SK-N-SH treated with all-trans-retinoic acid at 6 μM for 48 hours (cell line): ENCODE results near the gene HEXIM1.

Source experiments
- ATAC-seq: fragments of 200-7000 bp; cut with Tn5 transposase; 3 replicates; pipeline ENCODE4 v1.9.1; 2020; ENCODE audit warnings: mild to moderate bottlenecking, moderate library complexity
- ARNTL ChIP-seq: fragments of 450-650 bp; formaldehyde crosslinking; IDR thresholded peaks from 2 replicates; pipeline ENCODE4 v1.5.0; 2020; ENCODE audit warnings: low read depth, mild to moderate bottlenecking, moderate library complexity, borderline replicate concordance
- BACH2 ChIP-seq: fragments of 250-450 bp; sonication (Bioruptor Pico); IDR thresholded peaks from 2 replicates; pipeline ENCODE4 v1.9.0; 2021; ENCODE audit warnings: mild to moderate bottlenecking, borderline replicate concordance
- CSDC2 ChIP-seq: fragments of 250-450 bp; sonication (Bioruptor Pico); IDR thresholded peaks from 2 replicates; pipeline ENCODE4 v1.5.0; 2020; ENCODE audit warnings: mild to moderate bottlenecking, moderate library complexity
- ESRRG ChIP-seq: fragments of 250-450 bp; sonication (Bioruptor Pico); IDR thresholded peaks from 2 replicates; pipeline ENCODE4 v1.6.1; 2021; ENCODE audit warnings: mild to moderate bottlenecking
- GLIS3 ChIP-seq: fragments of 250-450 bp; sonication (Bioruptor Pico); IDR thresholded peaks from 2 replicates; pipeline ENCODE4 v1.5.0; 2020; ENCODE audit warnings: mild to moderate bottlenecking, moderate library complexity
- ISL1 ChIP-seq: fragments of 250-450 bp; sonication (Bioruptor Pico); IDR thresholded peaks from 2 replicates; pipeline ENCODE4 v2.1.2; 2022; ENCODE audit warnings: mild to moderate bottlenecking, moderate library complexity
- OSR1 ChIP-seq: fragments of 250-450 bp; sonication (Bioruptor Pico); IDR thresholded peaks from 2 replicates; pipeline ENCODE4 v1.8.0; 2022; ENCODE audit warnings: moderate library complexity, mild to moderate bottlenecking, inconsistent platforms
- PPARA ChIP-seq: fragments of 250-450 bp; sonication (Bioruptor Pico); IDR thresholded peaks from 2 replicates; pipeline ENCODE4 v1.5.0; 2020; ENCODE audit warnings: mild to moderate bottlenecking, borderline replicate concordance
- RARB ChIP-seq: fragments of 250-450 bp; sonication (Bioruptor Pico); IDR thresholded peaks from 2 replicates; pipeline ENCODE4 v1.8.0; 2021; ENCODE audit warnings: mild to moderate bottlenecking, moderate library complexity
- SNAI2 ChIP-seq: fragments of 250-450 bp; sonication (Bioruptor Pico); IDR thresholded peaks from 2 replicates; pipeline ENCODE4 v1.5.0; 2020; ENCODE audit warnings: mild to moderate bottlenecking, moderate library complexity
- TCF4 ChIP-seq: fragments of 250-450 bp; sonication (Bioruptor Pico); IDR thresholded peaks from 2 replicates; pipeline ENCODE4 v1.8.0; 2021; ENCODE audit warnings: mild to moderate bottlenecking, moderate library complexity, borderline replicate concordance
- TOX ChIP-seq: fragments of 250-450 bp; sonication (Bioruptor Pico); IDR thresholded peaks from 2 replicates; pipeline ENCODE4 v1.8.0; 2021; ENCODE audit warnings: mild to moderate bottlenecking, moderate library complexity, borderline replicate concordance
- ZC3H10 ChIP-seq: fragments of 250-450 bp; sonication (Bioruptor Pico); IDR thresholded peaks from 2 replicates; pipeline ENCODE4 v1.5.1; 2021; ENCODE audit warnings: mild to moderate bottlenecking, moderate library complexity
- ZFP3 ChIP-seq: fragments of 250-450 bp; sonication (Bioruptor Pico); IDR thresholded peaks from 2 replicates; pipeline ENCODE4 v1.5.0; 2020; ENCODE audit warnings: mild to moderate bottlenecking, moderate library complexity
- ZFP30 ChIP-seq: fragments of 450-650 bp; formaldehyde crosslinking; IDR thresholded peaks from 2 replicates; pipeline ENCODE4 v1.5.0; 2022; ENCODE audit warnings: mild to moderate bottlenecking, moderate library complexity
- TF ChIP-seq, protein P1 (sequence below): fragments of 250-450 bp; sonication (Bioruptor Pico); IDR thresholded peaks from 2 replicates; pipeline ENCODE4 v1.8.0; 2020; ENCODE audit warnings: mild to moderate bottlenecking, moderate library complexity, borderline replicate concordance
- TF ChIP-seq, protein P2 (sequence below): fragments of 250-450 bp; sonication (Bioruptor Pico); IDR thresholded peaks from 2 replicates; pipeline ENCODE4 v1.5.1; 2020; ENCODE audit warnings: low read depth, mild to moderate bottlenecking, moderate library complexity
- TF ChIP-seq, protein P3 (sequence below): fragments of 250-450 bp; sonication (Bioruptor Pico); IDR thresholded peaks from 2 replicates; pipeline ENCODE4 v1.5.0; 2020; ENCODE audit warnings: mild to moderate bottlenecking, moderate library complexity
- TF ChIP-seq, protein P4 (sequence below): fragments of 250-450 bp; sonication (Bioruptor Pico); IDR thresholded peaks from 2 replicates; pipeline ENCODE4 v1.8.0; 2021; ENCODE audit warnings: low read depth, mild to moderate bottlenecking, moderate library complexity, borderline replicate concordance
- TF ChIP-seq, protein P5 (sequence below): fragments of 250-450 bp; sonication (Bioruptor Pico); IDR thresholded peaks from 2 replicates; pipeline ENCODE4 v1.5.1; 2021; ENCODE audit warnings: mild to moderate bottlenecking, moderate library complexity

HEXIM1 gene

DNA sequence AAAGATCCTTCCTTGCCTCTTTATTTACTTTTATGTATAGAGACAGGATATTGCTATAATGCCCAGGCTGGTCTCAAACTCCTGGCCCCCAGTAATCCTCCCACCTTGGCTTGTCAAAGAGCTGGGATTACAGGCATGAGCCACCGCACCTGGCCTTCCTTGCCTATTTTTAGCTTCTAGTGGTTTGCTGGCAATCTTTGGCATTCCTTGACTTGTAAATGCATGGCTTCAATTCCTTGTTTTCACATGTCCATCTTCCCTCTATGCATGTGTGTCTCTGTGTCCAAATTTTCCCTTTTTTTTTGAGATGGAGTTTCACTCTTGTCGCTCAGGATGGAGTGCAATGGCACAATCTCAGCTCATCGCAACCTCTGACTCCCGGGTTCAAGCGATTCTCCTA, 35.9 kb downstream of the HEXIM1 start:
- TF ChIP-seq ZC3H10 (CRISPR knock-in tag) (no peak), TCF4 (CRISPR knock-in tag) (no peak), ZFP3 (CRISPR knock-in tag) (no peak), TOX (no peak), GLIS3 (no peak), BACH2 (CRISPR knock-in tag) (no peak), ESRRG (no peak), SNAI2 (no peak), ISL1 (CRISPR knock-in tag) (no peak), ARNTL (CRISPR knock-in tag) (no peak), PPARA (CRISPR knock-in tag) (no peak), CSDC2 (CRISPR knock-in tag) (no peak), OSR1 (CRISPR knock-in tag) (no peak), ZFP30 (no peak), RARB (CRISPR knock-in tag) (no peak)
- TF ChIP-seq, protein P1, sequence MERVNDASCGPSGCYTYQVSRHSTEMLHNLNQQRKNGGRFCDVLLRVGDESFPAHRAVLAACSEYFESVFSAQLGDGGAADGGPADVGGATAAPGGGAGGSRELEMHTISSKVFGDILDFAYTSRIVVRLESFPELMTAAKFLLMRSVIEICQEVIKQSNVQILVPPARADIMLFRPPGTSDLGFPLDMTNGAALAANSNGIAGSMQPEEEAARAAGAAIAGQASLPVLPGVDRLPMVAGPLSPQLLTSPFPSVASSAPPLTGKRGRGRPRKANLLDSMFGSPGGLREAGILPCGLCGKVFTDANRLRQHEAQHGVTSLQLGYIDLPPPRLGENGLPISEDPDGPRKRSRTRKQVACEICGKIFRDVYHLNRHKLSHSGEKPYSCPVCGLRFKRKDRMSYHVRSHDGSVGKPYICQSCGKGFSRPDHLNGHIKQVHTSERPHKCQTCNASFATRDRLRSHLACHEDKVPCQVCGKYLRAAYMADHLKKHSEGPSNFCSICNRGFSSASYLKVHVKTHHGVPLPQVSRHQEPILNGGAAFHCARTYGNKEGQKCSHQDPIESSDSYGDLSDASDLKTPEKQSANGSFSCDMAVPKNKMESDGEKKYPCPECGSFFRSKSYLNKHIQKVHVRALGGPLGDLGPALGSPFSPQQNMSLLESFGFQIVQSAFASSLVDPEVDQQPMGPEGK (CRISPR knock-in tag), result no peak
- TF ChIP-seq, protein P2, sequence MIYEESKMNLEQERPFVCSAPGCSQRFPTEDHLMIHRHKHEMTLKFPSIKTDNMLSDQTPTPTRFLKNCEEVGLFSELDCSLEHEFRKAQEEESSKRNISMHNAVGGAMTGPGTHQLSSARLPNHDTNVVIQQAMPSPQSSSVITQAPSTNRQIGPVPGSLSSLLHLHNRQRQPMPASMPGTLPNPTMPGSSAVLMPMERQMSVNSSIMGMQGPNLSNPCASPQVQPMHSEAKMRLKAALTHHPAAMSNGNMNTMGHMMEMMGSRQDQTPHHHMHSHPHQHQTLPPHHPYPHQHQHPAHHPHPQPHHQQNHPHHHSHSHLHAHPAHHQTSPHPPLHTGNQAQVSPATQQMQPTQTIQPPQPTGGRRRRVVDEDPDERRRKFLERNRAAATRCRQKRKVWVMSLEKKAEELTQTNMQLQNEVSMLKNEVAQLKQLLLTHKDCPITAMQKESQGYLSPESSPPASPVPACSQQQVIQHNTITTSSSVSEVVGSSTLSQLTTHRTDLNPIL (CRISPR knock-in tag), result no peak
- TF ChIP-seq, protein P3, sequence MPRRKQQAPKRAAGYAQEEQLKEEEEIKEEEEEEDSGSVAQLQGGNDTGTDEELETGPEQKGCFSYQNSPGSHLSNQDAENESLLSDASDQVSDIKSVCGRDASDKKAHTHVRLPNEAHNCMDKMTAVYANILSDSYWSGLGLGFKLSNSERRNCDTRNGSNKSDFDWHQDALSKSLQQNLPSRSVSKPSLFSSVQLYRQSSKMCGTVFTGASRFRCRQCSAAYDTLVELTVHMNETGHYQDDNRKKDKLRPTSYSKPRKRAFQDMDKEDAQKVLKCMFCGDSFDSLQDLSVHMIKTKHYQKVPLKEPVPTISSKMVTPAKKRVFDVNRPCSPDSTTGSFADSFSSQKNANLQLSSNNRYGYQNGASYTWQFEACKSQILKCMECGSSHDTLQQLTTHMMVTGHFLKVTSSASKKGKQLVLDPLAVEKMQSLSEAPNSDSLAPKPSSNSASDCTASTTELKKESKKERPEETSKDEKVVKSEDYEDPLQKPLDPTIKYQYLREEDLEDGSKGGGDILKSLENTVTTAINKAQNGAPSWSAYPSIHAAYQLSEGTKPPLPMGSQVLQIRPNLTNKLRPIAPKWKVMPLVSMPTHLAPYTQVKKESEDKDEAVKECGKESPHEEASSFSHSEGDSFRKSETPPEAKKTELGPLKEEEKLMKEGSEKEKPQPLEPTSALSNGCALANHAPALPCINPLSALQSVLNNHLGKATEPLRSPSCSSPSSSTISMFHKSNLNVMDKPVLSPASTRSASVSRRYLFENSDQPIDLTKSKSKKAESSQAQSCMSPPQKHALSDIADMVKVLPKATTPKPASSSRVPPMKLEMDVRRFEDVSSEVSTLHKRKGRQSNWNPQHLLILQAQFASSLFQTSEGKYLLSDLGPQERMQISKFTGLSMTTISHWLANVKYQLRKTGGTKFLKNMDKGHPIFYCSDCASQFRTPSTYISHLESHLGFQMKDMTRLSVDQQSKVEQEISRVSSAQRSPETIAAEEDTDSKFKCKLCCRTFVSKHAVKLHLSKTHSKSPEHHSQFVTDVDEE (CRISPR knock-in tag), result no peak
- TF ChIP-seq, protein P4, sequence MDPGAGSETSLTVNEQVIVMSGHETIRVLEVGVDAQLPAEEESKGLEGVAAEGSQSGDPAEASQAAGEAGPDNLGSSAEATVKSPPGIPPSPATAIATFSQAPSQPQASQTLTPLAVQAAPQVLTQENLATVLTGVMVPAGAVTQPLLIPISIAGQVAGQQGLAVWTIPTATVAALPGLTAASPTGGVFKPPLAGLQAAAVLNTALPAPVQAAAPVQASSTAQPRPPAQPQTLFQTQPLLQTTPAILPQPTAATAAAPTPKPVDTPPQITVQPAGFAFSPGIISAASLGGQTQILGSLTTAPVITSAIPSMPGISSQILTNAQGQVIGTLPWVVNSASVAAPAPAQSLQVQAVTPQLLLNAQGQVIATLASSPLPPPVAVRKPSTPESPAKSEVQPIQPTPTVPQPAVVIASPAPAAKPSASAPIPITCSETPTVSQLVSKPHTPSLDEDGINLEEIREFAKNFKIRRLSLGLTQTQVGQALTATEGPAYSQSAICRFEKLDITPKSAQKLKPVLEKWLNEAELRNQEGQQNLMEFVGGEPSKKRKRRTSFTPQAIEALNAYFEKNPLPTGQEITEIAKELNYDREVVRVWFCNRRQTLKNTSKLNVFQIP, result no peak
- TF ChIP-seq, protein P5, sequence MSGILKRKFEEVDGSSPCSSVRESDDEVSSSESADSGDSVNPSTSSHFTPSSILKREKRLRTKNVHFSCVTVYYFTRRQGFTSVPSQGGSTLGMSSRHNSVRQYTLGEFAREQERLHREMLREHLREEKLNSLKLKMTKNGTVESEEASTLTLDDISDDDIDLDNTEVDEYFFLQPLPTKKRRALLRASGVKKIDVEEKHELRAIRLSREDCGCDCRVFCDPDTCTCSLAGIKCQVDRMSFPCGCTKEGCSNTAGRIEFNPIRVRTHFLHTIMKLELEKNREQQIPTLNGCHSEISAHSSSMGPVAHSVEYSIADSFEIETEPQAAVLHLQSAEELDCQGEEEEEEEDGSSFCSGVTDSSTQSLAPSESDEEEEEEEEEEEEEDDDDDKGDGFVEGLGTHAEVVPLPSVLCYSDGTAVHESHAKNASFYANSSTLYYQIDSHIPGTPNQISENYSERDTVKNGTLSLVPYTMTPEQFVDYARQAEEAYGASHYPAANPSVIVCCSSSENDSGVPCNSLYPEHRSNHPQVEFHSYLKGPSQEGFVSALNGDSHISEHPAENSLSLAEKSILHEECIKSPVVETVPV (CRISPR knock-in tag), result no peak
- ATAC-seq, result no peak

DNA sequence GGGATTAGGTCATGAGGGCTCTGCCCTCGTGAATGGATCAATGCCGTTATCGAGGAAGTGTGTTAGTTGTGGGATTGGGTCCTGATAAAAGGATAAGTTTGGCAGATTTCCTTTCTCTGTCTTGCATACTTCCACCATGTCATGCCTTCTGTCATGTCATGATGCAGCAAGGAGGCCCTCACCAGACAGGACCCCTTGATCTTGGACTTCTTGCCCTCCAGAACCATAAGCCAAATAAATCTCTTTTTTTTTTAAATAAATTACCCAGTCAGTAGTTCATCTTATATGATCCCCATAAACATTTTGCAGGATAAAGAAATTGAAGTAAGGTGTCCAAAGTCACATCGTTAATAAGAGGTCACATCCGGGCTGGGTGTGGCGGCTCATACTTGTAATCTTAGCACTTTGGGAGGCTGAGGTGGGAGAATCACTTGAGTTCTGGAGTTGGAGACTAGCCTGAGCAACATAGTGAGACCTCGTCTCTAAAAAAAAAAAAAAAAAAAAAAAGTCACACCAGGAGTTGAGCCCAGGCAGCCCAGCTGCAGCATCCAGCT, 38.6 kb downstream of the HEXIM1 start:
- ATAC-seq, result no peak
- TF ChIP-seq, protein P3 (CRISPR knock-in tag), result no peak
